ENCODE data around the gene RNF121. TPM values are rescaled to one million over a fixed set of nuclear protein-coding genes. Genes with fewer than 3 reads are reported as not detected.

Gene RNF121
- total RNA-seq, 2 donors from 2014 or later, result 17.9 to 24.4 TPM

DNA sequence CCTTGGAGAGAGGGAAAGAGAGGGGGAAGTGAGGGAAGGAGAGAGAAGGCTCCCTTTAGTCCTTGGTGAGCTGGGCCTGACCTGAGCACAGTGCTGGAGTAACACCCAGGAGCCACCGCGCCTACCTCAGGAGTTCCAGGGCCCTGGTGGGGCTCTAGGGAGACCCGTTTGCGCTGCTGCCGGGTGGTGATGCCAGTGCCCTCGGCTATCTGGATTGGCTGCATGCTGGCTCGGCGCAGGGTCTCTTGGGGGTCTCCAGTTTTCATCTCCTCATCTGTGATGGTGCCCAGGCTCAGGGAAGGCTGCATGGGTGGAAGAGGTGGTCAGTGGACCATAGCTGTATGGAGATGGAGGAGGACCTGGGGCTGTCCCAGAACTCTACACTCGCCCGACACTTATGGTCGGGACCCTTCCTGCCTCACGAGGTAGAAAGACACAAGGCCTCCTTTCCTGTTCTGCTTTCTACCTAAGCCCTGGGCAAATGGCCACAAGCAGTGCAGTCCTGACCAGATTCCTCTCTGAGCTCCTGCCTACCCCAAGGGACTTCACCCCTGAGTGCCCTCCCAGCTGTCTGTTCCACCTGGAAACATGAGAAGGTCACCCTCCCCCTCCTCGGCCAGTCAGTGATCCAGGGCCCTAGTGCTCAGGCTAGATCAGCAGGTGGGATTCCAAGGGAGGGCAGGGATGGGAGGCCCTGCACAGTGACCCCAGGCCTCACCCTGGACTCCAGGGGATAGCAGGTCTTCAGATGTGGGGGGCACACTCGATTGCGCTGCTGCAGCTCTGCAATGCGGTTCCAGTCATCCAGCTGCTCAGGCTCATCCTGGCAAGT is 75.9 kb downstream of the RNF121 start:
- DNase-seq (no peak), ATAC-seq (no peak)
- Histone ChIP-seq H3K27me3 (no peaks in the 10 kb centered on the region), H3K4me1 (peaks cover 7% of the 10 kb centered on the region), H3K4me3 (no peak overlapping the region), H3K27ac (peak overlapping the region in 1 of 4 donors; percentile 17), H3K36me3 (replicated peaks in 1 of 2; ENCODE audit: insufficient read depth in 1 of 2, low read depth in 2 of 2) (peaks cover 54 to 63% of the 10 kb centered on the region in 2 donors), H3K9me3 (no peaks in the 10 kb centered on the region)
- 80 to 85% methylated on average over 4 to 14 of the region's 16 CpGs for WGBS, 2 donors
- intact Hi-C loops (cut with DNase I), result no loop called here
- TF ChIP-seq, protein P1, sequence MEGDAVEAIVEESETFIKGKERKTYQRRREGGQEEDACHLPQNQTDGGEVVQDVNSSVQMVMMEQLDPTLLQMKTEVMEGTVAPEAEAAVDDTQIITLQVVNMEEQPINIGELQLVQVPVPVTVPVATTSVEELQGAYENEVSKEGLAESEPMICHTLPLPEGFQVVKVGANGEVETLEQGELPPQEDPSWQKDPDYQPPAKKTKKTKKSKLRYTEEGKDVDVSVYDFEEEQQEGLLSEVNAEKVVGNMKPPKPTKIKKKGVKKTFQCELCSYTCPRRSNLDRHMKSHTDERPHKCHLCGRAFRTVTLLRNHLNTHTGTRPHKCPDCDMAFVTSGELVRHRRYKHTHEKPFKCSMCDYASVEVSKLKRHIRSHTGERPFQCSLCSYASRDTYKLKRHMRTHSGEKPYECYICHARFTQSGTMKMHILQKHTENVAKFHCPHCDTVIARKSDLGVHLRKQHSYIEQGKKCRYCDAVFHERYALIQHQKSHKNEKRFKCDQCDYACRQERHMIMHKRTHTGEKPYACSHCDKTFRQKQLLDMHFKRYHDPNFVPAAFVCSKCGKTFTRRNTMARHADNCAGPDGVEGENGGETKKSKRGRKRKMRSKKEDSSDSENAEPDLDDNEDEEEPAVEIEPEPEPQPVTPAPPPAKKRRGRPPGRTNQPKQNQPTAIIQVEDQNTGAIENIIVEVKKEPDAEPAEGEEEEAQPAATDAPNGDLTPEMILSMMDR (IDR thresholded peaks at IDR 0.05), result no peak
- TF ChIP-seq POLR2A (IDR thresholded peaks at IDR 0.05), result no peak

GRCh38 chr11:72005347-72006260 is 76.8 kb downstream of the RNF121 start:
- no peak overlapping the region for H3K4me3 ChIP-seq
- H3K9me3 ChIP-seq, result no peaks in the 10 kb centered on the region
- H3K27ac ChIP-seq, result peak overlapping the region in 1 of 4 donors; percentile 17
- no peak for TF ChIP-seq POLR2A (IDR thresholded peaks at IDR 0.05)
- TF ChIP-seq, protein P1 (IDR thresholded peaks at IDR 0.05), result no peak
- peaks cover 54 to 67% of the 10 kb centered on the region in 2 donors for H3K36me3 ChIP-seq (replicated peaks in 1 of 2; ENCODE audit: insufficient read depth in 1 of 2, low read depth in 2 of 2)
- WGBS, 2 donors, result 85 to 91% methylated on average over 10 to 20 of the region's 20 CpGs
- no peak for ATAC-seq
- intact Hi-C loops (cut with DNase I), result no loop called here
- H3K4me1 ChIP-seq, result no peaks in the 10 kb centered on the region
- DNase-seq, result no peak
- no peaks in the 10 kb centered on the region for H3K27me3 ChIP-seq

- ATAC-seq, result no peak
- DNase-seq, result no peak
- H3K4me1 ChIP-seq, result no peaks in the 10 kb centered on the region
- H3K36me3 ChIP-seq (replicated peaks in 1 of 2; ENCODE audit: insufficient read depth in 1 of 2, low read depth in 2 of 2), result peaks cover 54 to 67% of the 10 kb centered on the region in 2 donors
- intact Hi-C loops (cut with DNase I), result no loop called here
- WGBS, 2 donors, result 87 to 90% methylated on average over 8 of the region's 8 CpGs
- TF ChIP-seq, protein P1 (IDR thresholded peaks at IDR 0.05), result no peak
- no peak for TF ChIP-seq POLR2A (IDR thresholded peaks at IDR 0.05)
- no peaks in the 10 kb centered on the region for H3K27me3 ChIP-seq
- H3K9me3 ChIP-seq, result no peaks in the 10 kb centered on the region
- H3K4me3 ChIP-seq, result no peak overlapping the region
- no peak overlapping the region for H3K27ac ChIP-seq
These were observed 77.7 kb downstream of the RNF121 start for GRCh38 chr11:72006309-72007088.

- no peaks in the 10 kb centered on the region for H3K9me3 ChIP-seq
- no peak overlapping the region for H3K27ac ChIP-seq
- H3K4me3 ChIP-seq, result no peak overlapping the region
- 84 to 97% methylated on average over 7 to 15 of the region's 15 CpGs for WGBS, 2 donors
- H3K4me1 ChIP-seq, result no peaks in the 10 kb centered on the region
- no peak for ATAC-seq
- H3K36me3 ChIP-seq (replicated peaks in 1 of 2; ENCODE audit: insufficient read depth in 1 of 2, low read depth in 2 of 2), result peaks cover 54 to 71% of the 10 kb centered on the region in 2 donors
- intact Hi-C loops (cut with DNase I), result no loop called here
- TF ChIP-seq, protein P1 (IDR thresholded peaks at IDR 0.05), result no peak
- TF ChIP-seq POLR2A (IDR thresholded peaks at IDR 0.05), result no peak
- DNase-seq, result no peak
- no peaks in the 10 kb centered on the region for H3K27me3 ChIP-seq
These were observed 78.2 kb downstream of the RNF121 start for GRCh38 chr11:72007089-72007476.
